IPS-20b (cell line): ENCODE data around the gene ICOSLG.
"Not testable (repeated sequence)": the region's sequence is repeated elsewhere in the genome, so short reads cannot be mapped to it uniquely, and the experiment has no call there.

Experiments
- H3K27ac ChIP-seq: one replicate; pipeline ENCODE4 v1.5.1; 2013; ENCODE audit warnings: low read length
- H3K27me3 ChIP-seq: 2 replicates; pipeline ENCODE4 v1.6.1; 2013; ENCODE audit warnings: mild to moderate bottlenecking, low read length, inconsistent platforms; ENCODE audit not compliant: insufficient read depth
- H3K36me3 ChIP-seq: 2 replicates; pipeline ENCODE4 v1.6.1; 2013; ENCODE audit warnings: low read depth, mild to moderate bottlenecking, inconsistent platforms, low read length, moderate library complexity; ENCODE audit not compliant: insufficient read depth
- H3K4me1 ChIP-seq: 2 replicates; pipeline ENCODE4 v1.6.1; 2013; ENCODE audit warnings: mild to moderate bottlenecking, control low read depth, inconsistent platforms, low read length, moderate library complexity; ENCODE audit not compliant: insufficient read depth
- H3K4me3 ChIP-seq: 2 replicates; pipeline ENCODE4 v1.5.1; 2013; ENCODE audit warnings: mild to moderate bottlenecking, low read length, inconsistent platforms
- H3K9ac ChIP-seq: 2 replicates; pipeline ENCODE4 v1.6.1; 2013; ENCODE audit warnings: low read depth, mild to moderate bottlenecking, inconsistent platforms, low read length, moderate library complexity
- H3K9me3 ChIP-seq: 2 replicates; pipeline ENCODE4 v1.6.1; 2013; ENCODE audit warnings: mild to moderate bottlenecking, low read depth, low read length, inconsistent platforms; ENCODE audit not compliant: insufficient read depth

ICOSLG gene

DNA sequence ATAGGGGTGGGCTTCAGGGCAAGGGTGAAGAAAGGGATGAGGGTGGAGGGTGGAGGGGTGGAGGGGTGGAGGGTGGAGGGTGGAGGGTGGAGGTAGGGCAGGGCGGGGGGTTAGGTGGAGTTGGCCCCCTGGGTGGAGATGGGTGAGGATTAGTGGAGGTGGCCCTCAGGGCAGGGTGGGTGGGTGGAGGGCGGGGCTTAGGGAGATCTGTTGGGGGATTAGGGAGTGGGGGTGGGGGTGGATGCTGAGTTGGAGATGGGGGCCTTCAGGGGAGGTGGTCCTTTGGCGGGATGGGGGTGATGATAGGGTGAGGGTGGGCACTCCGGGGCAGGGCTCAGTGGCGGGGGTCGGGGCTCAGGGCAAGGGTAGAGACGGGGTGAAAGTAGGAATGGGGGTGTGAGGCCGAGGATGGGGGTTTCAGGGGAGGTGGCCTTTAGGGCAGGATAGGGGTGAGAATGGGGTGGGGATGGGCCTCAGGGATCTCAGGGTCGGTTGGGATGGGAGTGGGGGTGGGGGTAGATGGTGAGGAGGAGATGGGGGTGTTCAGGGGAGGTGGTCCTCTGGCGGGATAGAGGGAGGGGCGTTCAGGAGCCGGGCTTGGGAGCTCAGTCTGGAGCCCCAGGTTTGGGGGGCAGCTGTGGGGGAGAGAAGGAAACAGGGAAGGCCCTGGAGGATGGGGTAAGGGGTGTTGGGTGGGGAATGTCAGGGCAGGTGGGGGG lies 21.8 kb upstream of the ICOSLG start:
- no peak overlapping the region for H3K27ac ChIP-seq
- H3K4me1 ChIP-seq: peaks cover 7% of the 10 kb centered on the region; the same call in 1 of the 2 replicates
- no peaks in the 10 kb centered on the region for H3K9me3 ChIP-seq
- no peak overlapping the region for H3K9ac ChIP-seq
- no peaks in the 10 kb centered on the region for H3K36me3 ChIP-seq
- no peak overlapping the region for H3K4me3 ChIP-seq
- no peaks in the 10 kb centered on the region for H3K27me3 ChIP-seq

DNA sequence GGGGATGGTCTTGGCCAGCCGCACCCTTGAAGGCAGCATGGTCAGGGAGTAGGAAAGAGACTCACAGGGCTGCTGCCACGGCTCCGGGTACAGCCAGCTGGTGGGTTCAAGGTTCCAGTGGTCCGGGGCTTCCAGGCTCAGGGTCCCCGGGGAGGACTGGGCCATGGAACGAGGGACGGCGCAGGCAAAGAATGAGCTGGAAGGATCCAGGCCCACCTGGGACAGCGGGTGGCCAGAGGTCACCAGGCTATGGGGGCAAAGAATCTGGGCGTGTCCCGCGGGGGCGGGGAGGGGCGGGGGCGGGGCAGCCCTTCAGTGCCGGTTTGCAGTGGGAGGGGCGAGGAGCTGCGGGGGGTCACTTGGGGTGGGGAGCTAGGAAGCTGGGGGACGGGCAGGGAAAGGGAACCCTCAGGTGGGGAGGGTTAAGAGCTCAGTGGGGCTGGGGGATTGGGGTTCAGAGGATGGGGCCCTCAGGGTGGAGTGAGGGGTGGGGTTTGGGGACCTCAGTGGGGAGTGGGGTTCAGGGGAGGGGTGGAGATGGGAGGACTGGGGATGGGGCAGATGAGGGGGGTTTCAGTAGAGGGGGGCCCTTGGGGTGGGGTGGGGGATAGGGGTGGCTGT lies 21.0 kb upstream of the ICOSLG start, which contains the start of gene DNMT3L:
DNMT3L (minus strand) TSS at position 223 of the 621 bp plus-strand sequence. CDS start 638 bp downstream, outside the sequence.
- Histone ChIP-seq H3K4me3 (no peak within 1 kb of the TSS), H3K9me3 (no peaks in the 10 kb centered on the region), H3K4me1 (peaks cover 7% of the 10 kb centered on the region; the same call in 1 of the 2 replicates), H3K27me3 (no peaks in the 10 kb centered on the region), H3K27ac (no peak within 1 kb of the TSS), H3K36me3 (no peaks in the 10 kb centered on the region), H3K9ac (no peak within 1 kb of the TSS)

DNA sequence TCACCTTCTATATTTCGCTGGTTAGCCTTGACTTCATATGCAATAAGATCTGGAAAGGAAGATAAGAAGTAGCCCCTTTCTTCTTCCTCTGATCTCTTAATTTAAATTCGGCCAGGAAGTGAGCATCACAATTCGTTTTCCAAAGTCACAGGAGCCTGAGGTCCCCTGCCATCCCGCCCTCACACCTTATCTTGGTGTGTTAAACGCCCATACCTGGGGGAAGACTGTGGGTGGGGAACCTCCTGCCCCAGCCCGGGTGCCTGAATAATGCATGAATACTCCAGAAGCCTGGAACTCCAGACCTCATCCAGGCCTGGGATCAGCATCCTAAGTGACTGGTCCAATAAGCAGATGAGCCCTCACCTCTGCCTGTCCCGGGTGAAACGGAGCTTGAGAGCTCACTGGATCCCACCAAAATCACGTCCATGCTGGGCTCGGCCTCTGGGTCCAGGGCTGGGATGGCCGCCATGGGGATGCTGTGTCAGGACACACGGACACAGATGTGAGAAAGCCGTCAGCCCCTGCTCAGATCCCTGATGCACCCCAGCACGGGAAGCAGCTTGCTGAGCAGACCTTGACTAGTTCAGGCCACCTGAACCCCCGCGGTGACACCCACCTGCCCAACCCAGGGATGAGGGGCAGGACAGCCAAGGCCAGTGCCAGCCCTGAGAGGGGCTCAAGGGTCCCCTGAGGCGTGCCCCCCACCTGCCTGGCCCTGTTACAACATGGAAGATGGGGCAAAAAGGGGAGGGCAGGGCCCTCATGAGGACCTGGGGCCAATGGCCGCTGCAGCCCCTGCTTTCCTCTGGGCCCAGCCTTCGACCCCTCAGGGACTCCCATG lies 20.3 kb upstream of the ICOSLG start:
- H3K27me3 ChIP-seq: no peaks in the 10 kb centered on the region
- no peaks in the 10 kb centered on the region for H3K36me3 ChIP-seq
- no peak overlapping the region for H3K9ac ChIP-seq
- no peak overlapping the region for H3K27ac ChIP-seq
- peaks cover 7% of the 10 kb centered on the region; the same call in 1 of the 2 replicates for H3K4me1 ChIP-seq
- no peak overlapping the region for H3K4me3 ChIP-seq
- H3K9me3 ChIP-seq: no peaks in the 10 kb centered on the region

DNA sequence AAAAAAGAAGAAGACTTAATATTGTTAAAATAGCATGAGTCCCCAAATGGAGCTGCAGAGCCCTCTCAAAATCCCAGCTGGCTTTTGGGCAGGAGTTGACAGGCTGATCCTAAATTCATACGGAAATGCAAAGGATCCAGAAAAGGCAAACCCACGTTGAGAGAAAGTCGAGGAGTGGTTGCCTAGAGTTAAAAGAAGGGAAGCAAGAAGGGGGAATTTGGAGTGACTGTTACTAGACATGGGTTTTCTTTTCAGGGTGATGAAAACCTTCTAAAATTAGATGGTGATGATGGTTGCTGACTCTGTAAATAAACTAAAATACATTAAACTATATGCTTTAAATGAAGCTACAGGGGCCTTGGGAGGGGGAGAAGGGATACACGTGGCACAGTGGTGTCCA lies 19.3 kb upstream of the ICOSLG start:
- no peaks in the 10 kb centered on the region for H3K9me3 ChIP-seq
- no peak overlapping the region for H3K27ac ChIP-seq
- H3K9ac ChIP-seq: no peak overlapping the region
- H3K4me3 ChIP-seq: no peak overlapping the region
- H3K36me3 ChIP-seq: no peaks in the 10 kb centered on the region
- no peaks in the 10 kb centered on the region for H3K27me3 ChIP-seq
- peaks cover 7% of the 10 kb centered on the region; the same call in 1 of the 2 replicates for H3K4me1 ChIP-seq

DNA sequence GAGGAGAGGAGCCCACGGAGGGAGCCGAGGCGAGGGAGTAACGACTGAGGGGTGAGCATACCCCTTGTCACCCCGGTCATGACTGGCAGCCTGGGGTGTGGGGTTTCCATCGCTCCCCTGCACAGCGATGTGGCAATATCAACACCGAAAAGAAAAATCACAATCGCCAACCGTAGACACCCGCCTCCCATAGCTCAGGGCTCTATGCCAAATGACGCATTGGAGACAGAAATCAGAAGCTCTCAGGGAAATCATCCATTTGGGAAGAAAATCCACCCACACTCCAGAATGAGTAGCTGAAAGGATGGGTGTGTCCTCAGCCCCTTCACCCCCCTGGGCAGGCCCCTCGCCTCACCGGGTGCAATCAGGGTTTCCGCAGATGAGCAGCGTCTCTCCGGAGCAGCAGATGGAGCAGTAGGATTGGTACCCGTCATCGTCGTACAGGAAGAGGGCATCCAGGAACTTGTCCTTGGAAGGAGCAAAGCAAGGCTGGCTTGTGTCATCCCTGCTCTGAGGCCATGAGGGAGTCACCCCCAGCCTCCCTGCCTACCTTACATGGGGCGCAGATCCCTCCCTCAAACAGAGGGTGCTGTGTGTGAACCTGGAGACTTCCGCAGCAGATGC lies 18.5 kb upstream of the ICOSLG start:
- Histone ChIP-seq H3K27ac (no peak overlapping the region), H3K9ac (no peak overlapping the region), H3K9me3 (no peaks in the 10 kb centered on the region), H3K4me3 (no peak overlapping the region), H3K36me3 (no peaks in the 10 kb centered on the region), H3K27me3 (no peaks in the 10 kb centered on the region), H3K4me1 (peaks cover 7% of the 10 kb centered on the region; the same call in 1 of the 2 replicates)

DNA sequence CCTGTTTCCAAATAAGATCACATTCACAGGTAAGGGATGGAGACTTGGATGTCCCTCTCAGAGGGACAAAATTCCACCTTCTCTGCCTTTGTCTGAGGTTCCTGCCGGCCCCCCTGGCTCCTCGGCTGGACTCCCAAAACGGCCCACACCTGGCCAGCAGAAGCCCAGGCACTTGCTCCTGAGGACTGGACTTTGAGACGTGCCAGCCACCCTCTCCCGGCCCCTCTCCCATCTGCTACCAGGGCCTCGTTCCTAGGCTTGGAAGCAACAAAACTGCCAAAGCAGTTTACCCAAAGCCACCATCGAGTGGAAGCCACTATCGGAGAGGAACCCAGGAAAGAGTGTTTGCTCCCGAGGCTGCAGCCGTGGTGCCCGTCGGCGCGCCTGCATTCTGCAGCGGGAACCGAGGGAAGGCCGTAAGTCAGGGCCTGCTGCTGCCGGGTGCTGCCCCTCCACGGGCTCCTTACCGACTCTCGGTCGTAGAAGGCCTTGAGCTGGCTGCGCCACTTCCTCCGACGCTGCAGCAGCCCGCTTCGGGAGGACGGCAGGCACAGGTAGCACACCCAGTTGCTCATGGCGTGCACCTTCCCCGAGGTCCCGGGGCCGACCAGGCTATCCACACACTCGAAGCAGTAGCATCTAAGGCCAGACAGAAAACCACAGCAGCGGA lies 17.4 kb upstream of the ICOSLG start:
- no peak overlapping the region for H3K4me3 ChIP-seq
- no peaks in the 10 kb centered on the region for H3K36me3 ChIP-seq
- H3K27me3 ChIP-seq: no peaks in the 10 kb centered on the region
- no peak overlapping the region for H3K27ac ChIP-seq
- H3K9ac ChIP-seq: no peak overlapping the region
- H3K4me1 ChIP-seq: peaks cover 1% of the 10 kb centered on the region; the same call in 1 of the 2 replicates
- H3K9me3 ChIP-seq: no peaks in the 10 kb centered on the region

DNA sequence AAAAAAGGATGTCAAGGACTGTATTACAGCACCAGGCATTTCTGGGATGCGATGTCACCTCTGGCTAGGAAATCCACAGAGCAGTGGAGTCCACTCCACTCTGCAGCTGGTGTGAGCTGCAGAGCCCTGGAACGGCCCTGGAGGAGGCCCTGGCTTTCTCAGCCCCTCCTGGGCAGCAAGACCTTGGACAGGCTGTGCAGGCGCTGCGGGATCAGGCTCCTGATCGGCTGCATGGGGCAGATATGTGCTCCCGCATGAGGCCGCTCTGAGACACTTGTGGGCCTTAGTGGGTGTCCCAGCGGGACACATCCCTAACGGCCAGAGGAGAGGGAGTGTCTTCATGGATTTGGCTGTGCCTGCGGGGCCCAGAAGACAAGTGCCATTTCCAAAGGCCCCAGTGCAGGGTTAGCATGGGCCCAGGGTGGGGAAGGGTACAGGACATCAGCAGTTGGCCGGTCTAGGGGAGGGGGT lies 14.8 kb upstream of the ICOSLG start:
- H3K4me1 ChIP-seq: no peaks in the 10 kb centered on the region
- H3K27me3 ChIP-seq: no peaks in the 10 kb centered on the region
- H3K4me3 ChIP-seq: no peak overlapping the region
- H3K9me3 ChIP-seq: no peaks in the 10 kb centered on the region
- no peaks in the 10 kb centered on the region for H3K36me3 ChIP-seq
- no peak overlapping the region for H3K9ac ChIP-seq
- no peak overlapping the region for H3K27ac ChIP-seq

DNA sequence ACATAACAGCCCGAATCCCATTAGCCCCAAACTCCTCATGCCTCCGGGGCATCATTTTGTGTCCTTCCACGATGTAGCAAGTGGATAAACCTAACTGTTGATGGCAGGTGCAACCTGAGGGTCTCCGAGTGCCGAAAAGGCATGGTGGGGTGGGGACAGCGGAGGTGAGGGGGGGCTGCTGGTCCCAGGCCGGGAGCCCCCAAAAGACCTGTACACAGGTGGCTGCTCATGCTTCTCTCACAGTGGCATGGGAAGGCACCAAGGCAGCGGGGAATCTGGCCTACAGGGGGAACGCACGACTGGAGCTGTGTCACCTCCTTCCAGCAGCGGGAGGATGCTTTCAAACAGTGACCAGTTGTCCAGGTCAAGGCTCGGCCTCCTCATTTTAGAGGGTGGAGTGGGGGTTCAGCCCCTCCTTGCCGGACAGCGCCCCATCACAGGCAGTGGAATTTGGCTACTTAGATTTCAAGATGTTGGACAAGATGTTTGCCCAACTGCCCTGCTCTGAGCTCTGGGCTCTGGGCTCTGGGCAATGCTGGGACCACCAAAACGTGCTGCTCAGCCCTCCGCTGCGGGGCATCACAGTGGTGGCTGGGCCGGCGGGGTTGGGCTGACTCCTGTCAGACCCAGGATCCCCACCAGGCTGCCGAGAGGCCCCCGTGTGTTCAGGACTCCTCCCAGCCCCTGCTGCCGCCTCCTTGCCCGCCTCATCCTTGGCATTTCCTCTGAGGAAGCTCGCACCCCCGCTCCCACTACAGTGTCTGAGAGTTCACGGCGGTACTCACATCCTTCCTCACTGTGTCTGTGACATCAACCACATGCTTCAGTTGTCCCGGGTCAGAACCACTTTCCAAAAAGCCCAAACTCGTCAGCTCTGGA lies 13.3 kb upstream of the ICOSLG start:
- Histone ChIP-seq H3K4me1 (no peaks in the 10 kb centered on the region), H3K36me3 (no peaks in the 10 kb centered on the region), H3K4me3 (no peak overlapping the region), H3K27ac (no peak overlapping the region), H3K9me3 (no peaks in the 10 kb centered on the region), H3K9ac (no peak overlapping the region), H3K27me3 (no peaks in the 10 kb centered on the region)

DNA sequence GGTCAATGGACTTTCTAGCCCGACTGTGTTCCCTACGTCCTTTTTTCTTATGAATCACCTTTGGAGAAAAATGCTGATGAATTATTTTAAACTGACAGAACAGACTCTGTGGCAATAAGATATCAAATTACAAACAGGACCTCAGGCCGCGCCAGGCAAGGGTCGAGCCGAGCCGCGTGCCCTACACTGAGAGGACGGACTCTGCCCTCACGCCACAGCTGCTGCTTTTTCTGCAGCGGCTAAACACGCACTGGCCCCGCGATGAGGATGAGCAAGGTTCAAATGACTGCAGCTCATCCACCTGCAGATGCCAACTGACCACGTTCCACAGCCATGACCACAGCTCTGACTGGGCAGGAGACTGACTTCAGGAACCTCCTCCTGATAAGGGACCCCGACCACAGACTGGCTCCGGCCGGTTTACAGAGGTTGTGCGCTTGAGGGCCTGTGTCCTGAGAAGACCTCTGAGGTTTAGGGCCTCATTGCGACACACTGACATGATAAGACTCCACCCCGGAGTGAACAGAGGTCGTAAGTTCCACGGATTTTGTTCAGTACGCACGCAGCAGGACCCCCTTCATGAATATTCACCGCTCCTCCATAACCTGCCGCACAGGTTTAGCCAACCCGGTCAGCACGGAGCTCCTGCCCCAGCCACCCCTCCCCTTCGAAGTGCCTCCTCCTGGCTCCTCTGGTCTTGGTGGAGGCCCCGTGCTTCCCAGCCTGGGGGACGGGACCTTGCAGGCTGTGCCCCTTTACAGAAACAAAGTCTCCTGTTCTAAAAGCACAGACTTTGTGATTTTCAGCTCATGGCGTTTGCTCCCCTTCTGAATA lies 8.7 kb upstream of the ICOSLG start:
- H3K36me3 ChIP-seq, H3K4me3 ChIP-seq, H3K9me3 ChIP-seq, H3K27me3 ChIP-seq, H3K27ac ChIP-seq, H3K4me1 ChIP-seq, H3K9ac ChIP-seq: not testable (repeated sequence)

DNA sequence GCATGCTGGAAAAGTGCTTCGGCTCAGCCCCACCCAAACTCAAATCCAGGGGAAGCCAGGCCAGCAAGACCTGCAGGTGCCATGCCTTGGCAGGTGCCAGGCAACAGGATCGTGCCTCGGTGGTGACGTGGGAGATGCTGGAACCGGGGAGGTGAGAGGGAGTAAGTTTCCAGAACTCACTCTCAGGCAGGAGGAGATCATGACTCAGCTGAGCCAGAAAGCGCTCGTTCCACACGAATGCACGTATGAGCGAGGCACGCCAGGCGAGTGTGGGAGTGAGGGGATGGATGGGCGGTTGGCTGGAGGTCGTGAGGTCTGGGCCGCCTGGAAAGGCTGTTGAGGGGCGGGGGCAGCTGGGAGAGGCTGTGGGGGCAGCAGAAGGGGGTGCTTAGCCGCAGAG lies 7.2 kb upstream of the ICOSLG start:
- H3K9ac ChIP-seq, H3K4me3 ChIP-seq, H3K27ac ChIP-seq, H3K9me3 ChIP-seq, H3K36me3 ChIP-seq, H3K4me1 ChIP-seq, H3K27me3 ChIP-seq: not testable (repeated sequence)
